Retinal pigment epithelial cell (primary cell): ENCODE data around the gene FYCO1.

ENCODE experiments used
- DNase-seq: peaks from one replicate; pipeline ENCODE4 v3.0.0-alpha.2; 2010; ENCODE audit warnings: low read depth
- H3K4me3 ChIP-seq: 2 replicates; pipeline ENCODE4 v1.5.1; 2011; ENCODE audit warnings: mild to moderate bottlenecking, low read length, control low read depth, moderate library complexity
- CTCF ChIP-seq: conservative IDR thresholded peaks from 2 replicates; pipeline ENCODE4 v1.5.1; 2011; ENCODE audit warnings: low read depth, low read length, control low read depth, inconsistent platforms

The FYCO1 gene

DNA sequence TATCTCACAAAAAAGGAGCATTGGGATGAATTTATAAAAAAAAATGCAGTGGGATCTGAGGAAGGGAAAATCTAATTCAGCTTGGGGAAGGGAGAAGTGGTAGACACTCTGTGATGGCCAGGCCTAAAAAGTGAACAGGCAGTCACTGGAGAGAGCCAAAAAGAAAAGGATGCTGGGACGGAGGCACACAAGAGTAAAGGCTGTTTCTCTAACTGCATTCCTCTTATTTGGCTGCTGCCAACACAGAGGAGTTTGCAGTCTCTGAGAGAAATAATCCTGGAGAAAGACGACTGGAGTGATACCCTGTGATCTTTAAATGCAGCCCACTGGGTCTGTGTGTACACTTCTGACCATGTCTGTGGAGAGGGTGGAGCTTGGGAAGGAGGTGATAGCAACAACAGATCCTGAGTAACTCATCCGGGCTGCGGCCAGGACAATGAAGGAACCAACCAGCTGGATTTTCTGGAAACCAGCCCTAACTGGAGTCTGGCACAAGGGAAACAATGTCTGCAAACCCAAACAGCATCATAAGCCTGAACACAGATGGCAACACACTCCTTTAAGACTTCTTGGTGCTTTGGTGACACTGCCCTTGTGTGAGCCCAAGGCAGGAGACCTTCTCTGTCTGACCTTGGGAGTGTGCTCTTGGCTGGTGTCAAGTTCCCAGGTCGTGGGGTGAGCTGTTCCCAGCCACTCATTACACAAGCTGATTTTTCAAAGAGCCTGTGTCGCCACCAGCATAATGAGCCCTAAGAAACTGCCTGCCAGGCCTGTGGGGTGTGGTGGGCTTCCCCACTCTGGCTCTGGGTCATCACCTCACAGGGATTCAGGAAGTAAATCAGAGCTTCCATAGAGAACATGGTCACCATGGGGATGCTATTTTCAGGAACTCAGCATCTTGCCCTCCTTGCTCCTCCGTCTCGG lies 8.0 kb downstream of the FYCO1 start:
- TF ChIP-seq CTCF, result no peak
- no peak for DNase-seq
- H3K4me3 ChIP-seq, result no peak overlapping the region

GRCh38 chr3:45986303-45986982 lies 9.2 kb downstream of the FYCO1 start:
- TF ChIP-seq CTCF, result no peak
- H3K4me3 ChIP-seq, result no peak overlapping the region
- peak; percentile 34 for DNase-seq

- DNase-seq, result no peak
- no peak overlapping the region for H3K4me3 ChIP-seq
- TF ChIP-seq CTCF, result no peak
Observed at GRCh38 chr3:45985532-45986302, 9.9 kb downstream of the FYCO1 start.

DNA sequence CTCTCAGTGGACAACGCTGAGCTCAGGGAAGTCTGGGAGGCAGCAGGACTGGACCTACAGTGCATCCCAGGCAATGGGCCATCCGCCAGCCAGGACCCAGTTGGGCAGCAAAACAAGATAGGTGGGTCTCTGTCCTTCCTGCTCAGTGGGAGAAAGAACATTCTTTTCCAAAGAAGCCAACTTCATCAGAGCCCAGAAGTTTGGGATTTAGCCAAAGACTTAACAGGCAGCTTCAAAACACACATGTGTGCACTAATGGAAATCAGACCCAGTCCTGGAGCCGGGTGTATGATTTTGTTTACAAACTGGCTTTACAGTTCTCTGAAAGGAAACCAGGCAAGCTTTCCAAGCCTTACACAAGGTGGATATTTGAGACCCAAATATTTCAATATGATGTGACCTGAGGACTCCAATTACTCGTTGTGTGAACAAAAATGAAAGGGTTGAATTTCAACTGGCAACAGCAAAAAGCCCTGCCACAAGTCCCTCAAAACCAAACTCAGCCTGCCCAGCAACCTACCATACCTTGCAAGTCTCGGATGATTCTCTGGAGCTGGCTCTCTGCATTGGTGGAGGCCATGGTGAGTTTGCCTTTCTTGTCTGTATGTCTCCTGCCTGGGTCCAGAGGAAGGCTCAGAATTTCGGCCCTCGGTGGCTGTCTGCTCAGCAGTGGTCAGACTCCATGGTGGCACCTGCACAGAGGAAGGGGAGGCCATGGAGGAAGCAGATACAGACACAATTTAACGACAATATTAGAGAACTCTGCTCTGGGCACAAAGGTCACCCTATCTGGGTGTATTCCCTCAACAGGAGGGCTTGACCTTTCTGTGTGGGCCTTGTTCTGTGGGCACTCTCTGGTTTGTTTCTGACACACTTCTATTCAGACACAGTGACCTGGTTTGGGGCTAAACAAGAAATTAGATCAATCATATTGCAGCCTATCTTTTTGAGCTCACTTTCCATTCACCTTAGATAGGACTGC lies 11.0 kb downstream of the FYCO1 start:
- DNase-seq, result no peak

DNA sequence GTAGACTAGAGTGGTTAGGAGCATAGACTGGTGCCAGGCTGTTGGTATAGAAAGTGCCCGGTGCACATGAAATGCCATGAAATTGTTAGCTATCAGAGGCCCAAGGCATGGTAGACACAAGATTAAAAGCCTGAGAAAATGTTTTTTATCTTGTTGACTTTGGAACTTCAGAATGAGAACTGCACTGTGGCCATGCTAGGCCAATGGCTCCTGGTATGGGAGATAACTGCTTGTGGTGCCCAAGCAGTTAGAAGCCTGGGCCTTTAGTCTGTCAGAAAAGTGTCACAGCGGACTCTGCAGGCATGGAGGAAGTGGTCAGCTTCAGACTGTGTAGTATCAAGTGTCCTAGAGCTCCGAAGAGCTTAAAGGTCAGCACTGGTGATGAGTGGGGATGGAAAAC lies 11.9 kb downstream of the FYCO1 start:
- no peak for DNase-seq
- TF ChIP-seq CTCF, result no peak
- H3K4me3 ChIP-seq, result no peak overlapping the region

More for the DNA sequence above, 11.0 kb downstream of the FYCO1 start:
- no peak overlapping the region for H3K4me3 ChIP-seq
- no peak for TF ChIP-seq CTCF

- no peak overlapping the region for H3K4me3 ChIP-seq
- no peak for DNase-seq
- no peak for TF ChIP-seq CTCF
Observed at GRCh38 chr3:45981346-45982074, 14.1 kb downstream of the FYCO1 start.
